GM19239 (cell line): ENCODE data around the gene AP1G2.

ENCODE experiments used
- DNase-seq: peaks from one replicate; pipeline ENCODE4 v3.0.0; 2011; ENCODE audit warnings: low spot score; ENCODE audit not compliant: insufficient read length
- FAIRE-seq: peaks from 2 replicates; lab custom pipeline; 2011; peaks lifted over from hg19 to GRCh38; lab: Jason Lieb, UNC

Gene AP1G2

GRCh38 chr14:23559926-23560520, 7.6 kb downstream of the AP1G2 start:
- DNase-seq: no peak
- no peak for FAIRE-seq

GRCh38 chr14:23559010-23559925, 8.3 kb downstream of the AP1G2 start:
- DNase-seq: no peak
- no peak for FAIRE-seq

- DNase-seq (no peak), FAIRE-seq (no peak)
Measured at GRCh38 chr14:23558346-23559009, 9.1 kb downstream of the AP1G2 start.

GRCh38 chr14:23557946-23558345, 9.6 kb downstream of the AP1G2 start:
- FAIRE-seq (no peak), DNase-seq (no peak)

GRCh38 chr14:23557521-23557920, 10.1 kb downstream of the AP1G2 start:
- DNase-seq: no peak

GRCh38 chr14:23556700-23557440, 10.7 kb downstream of the AP1G2 start:
- FAIRE-seq: no peak
- DNase-seq: no peak

More at GRCh38 chr14:23557521-23557920, 10.1 kb downstream of the AP1G2 start:
- no peak for FAIRE-seq

GRCh38 chr14:23555882-23556699, 11.5 kb downstream of the AP1G2 start, which contains the start of gene THTPA:
Gene THTPA (plus strand): TSS chr14:23556271. CDS start chr14:23556758, 487 bp downstream.
- FAIRE-seq: peak; percentile 79

GRCh38 chr14:23555533-23555881, 12.1 kb downstream of the AP1G2 start:
- FAIRE-seq: no peak
- DNase-seq: no peak

More at GRCh38 chr14:23555882-23556699, 11.5 kb downstream of the AP1G2 start, which contains the start of gene THTPA:
- peak; percentile 92 for DNase-seq

GRCh38 chr14:23551266-23552028, 16.1 kb downstream of the AP1G2 start, which contains the start of gene ZFHX2:
Gene ZFHX2 (minus strand): TSS chr14:23551765. CDS start chr14:23535325, 16,440 bp downstream.
- DNase-seq (peak; percentile 71), FAIRE-seq (peak; percentile 69)

GRCh38 chr14:23550812-23551265, 16.8 kb downstream of the AP1G2 start:
- DNase-seq (no peak), FAIRE-seq (no peak)

GRCh38 chr14:23550131-23550811, 17.3 kb downstream of the AP1G2 start:
- FAIRE-seq (no peak), DNase-seq (no peak)

GRCh38 chr14:23548351-23549318, 19.0 kb downstream of the AP1G2 start:
- DNase-seq (no peak), FAIRE-seq (no peak)

GRCh38 chr14:23547924-23548323, 19.7 kb downstream of the AP1G2 start:
- FAIRE-seq (no peak), DNase-seq (no peak)

- no peak for DNase-seq
- FAIRE-seq: no peak
Measured at GRCh38 chr14:23546450-23547035, 21.0 kb downstream of the AP1G2 start.

GRCh38 chr14:23545740-23546365, 21.7 kb downstream of the AP1G2 start:
- DNase-seq (no peak), FAIRE-seq (no peak)
